IPS-NIHi11 (cell line): ENCODE data around the gene GPR152.
"Not testable (repeated sequence)": the region's sequence is repeated elsewhere in the genome, so short reads cannot be mapped to it uniquely, and the experiment has no call there.

Experiments used
- DNase-seq: peaks from one replicate; pipeline ENCODE4 v3.0.0; 2012; ENCODE audit warnings: mixed read lengths, low spot score

GPR152 gene

DNA sequence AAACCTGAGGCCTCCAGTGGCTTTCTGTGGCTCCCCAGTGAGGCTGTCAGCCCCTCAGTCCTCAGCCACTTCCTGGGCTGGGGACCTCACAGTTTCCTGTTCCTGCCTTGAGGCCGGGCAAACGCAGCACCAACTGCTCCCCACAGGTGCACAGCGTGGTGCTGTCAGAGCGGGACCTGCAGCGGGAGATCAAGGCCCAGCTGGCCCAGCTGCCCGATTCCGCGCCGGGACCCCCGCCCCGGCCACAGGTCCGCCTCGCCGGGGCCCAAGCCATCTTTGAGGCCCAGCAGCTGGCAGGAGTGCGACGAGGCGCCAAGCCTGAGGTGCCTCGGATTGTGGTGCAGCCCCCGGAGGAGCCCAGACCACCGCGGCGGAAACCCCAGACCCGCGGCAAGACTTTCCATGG is 43.3 kb downstream of the GPR152 start:
- DNase-seq, result no peak

DNA sequence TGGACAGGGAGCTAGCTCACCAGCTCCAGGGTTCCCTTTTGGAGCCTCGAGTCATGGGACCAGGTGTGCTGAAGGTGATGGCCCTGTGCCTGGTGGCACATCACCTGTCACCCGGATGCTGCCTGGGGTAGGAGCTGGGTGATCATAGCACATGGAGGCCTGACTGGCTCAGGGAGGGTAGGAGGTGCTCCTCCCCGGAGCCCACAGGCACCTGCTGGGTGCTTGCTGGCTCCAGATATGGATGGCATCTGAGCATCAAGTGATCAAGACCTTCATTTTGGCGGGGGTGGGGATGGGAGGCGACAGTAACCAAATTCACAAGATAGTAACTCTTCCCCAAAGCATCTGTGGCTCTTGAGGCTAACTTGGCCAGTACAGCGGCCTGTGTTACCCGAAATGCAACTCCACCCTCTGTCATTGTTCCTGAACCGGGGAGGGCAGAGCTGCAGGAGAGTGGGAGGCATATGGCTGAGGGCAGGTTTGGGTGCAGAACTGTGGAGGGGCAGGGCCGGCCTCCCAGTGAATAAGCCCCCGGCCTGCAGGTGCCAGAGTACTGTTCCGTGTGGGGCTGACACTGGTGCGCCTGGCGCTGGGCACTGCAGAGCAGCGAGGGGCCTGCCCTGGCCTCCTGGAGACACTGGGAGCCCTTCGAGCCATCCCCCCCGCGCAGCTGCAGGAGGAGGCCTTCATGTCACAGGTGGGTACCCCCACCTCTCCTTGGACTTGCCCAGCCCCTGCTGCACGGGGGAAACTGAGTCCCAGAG is 43.9 kb downstream of the GPR152 start:
- DNase-seq, result no peak

DNA sequence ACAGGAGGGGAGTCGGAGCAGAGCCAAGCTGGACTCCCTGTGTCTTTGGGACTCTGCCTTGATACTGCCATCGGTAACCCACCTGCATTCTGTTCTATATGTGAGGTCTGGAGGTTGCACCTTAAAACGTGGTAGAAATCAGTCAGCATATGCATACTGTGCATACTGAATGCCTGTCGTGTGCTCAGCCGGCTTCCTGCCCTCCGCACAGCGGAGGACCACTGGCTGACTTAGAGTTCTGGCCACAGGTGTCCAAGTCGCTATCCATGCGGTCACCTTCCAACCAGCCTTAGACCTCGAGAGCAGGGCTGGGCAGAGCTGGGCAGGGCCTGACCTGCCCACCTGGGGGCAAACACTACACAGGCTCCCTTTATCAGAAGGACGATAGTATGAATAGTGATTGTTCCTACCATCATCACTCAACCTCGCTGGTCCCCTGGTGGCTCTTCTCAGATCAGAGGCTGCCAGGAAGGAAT is 44.8 kb downstream of the GPR152 start:
- no peak for DNase-seq

DNA sequence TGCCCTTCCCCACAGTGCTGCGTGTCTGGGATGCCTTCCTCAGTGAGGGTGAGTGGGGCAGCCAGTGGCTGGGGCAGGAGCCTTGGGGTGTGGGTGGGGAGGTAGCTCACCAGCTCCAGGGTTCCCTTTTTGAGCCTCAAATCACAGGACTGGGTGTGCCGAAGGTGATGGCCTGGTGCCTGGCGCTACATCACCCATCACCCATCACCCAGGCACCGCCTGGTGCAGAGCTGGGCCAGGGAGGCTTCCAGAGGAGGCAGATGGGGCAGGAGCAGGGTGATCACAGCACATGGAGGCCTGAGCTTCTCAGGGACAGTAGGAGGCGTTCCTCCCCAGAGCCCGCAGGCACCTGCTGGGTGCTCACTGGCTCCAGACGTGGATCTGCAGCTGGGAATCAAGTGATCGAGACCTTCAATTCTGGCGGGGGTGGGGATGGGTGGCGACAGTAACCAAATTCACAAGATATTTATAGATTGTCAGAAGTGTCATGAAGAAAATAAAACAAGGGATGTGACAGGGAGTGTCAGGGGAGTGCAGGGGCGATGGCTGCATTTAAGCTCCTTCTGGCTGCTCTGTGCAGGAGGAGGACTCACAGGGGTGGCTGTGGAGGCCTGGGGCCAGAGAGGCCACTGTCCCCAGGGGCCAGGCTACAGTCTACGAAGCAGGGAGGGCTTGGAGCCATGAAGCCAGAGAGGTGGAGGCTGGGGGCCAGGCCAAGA is 45.4 kb downstream of the GPR152 start:
- no peak for DNase-seq

DNA sequence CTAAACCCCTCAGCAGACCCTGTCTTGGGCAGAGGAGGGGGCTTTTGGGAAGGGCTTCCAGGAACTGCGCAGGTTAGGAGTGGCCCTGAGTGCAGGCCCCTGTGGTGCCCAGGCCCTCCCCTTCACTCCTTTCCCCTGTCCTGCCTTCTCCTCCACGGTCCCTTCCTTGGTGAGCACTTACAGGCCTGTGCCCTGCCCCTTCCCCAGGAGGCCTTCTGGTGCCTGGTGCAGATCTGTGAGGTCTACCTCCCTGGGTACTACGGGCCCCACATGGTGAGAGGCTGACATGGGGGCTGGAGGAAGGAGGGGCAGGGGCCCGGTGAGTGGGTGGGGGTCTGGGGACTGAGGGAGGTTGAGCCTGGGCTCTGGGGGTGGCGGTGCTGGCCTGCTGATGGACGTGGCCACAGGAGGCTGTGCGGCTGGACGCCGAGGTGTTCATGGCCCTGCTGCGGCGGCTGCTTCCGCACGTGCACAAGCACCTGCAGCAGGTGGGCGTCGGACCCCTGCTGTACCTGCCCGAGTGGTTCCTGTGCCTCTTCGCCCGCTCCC is 46.0 kb downstream of the GPR152 start:
- DNase-seq, result no peak

DNA sequence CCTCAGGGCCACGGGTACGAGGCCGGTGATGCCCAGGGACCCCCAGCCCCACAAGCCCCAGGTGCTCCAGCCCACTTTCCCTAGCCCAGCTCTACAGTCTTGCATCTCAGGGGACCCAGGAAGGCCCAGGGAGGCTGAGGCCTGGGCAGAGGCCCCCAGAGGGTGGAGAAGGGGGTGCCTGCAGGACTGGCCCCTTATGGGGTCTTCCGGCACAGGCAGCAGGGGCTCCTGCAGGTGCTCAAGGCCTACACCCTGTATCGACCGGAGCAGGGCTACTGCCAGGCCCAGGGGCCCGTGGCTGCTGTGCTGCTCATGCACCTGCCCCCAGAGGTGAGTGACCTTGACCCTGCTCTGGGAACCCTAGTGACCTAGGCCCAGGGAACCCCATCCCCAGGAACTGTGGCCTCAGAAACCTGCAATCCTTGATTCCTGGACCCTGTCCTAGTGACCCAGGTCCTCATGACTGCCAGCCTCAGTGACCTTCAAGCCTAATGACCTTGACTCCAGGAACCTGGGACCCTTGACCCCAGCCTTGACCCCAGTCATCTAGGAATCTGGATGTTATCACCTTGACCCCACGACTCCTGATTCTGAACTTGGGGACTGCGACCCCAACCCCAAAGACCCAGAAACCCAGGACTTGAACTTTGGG is 46.7 kb downstream of the GPR152 start:
- DNase-seq, result no peak

DNA sequence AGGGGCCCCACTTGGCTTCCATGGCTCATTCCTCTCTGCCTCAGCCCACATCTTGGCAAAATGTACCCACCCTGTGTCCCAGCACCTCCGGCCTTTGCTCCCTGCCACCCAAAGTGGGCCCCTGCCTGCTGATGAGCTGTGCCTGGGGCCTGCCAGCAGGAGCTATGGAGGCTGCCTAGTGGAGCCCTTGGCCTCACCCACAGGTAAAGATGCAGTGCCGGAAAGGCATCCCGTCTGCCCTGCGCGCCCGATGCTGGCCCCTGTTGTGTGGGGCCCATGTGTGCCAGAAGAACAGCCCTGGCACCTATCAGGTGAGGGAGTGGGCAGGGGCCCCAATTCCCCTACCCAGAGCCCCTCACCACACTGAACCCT is 47.3 kb downstream of the GPR152 start:
- DNase-seq, result no peak

DNA sequence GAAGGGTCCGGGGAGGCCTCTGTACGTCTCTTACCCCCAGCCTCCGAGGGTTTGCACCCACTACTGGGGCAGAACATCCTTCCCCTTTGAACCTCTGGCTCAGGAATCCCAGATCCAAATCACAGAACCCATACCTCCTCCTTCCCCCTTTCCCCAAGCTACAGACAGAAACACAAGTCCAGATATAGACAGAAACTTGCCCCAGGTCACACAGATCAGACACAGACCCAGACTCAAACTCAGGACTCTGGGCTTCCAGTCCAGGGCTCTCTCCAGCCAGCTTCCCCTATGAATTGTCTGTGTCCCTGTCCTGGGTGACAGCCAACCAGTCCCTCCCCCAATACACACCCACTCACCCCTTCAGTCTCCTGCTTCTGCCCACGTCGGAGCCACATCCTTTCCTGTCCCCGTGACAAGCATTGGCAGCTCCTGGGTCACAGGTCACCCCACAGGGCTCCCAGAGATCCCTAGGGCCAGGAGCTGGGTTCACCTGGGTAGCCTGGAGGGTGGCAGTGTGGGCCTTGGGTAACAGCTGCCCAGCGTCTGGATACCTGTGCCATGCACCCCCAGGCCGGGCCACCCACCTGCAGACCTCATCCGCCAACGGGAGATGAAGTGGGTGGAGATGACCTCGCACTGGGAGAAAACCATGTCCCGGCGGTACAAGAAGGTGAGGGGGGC is 47.9 kb downstream of the GPR152 start:
- no peak for DNase-seq

DNA sequence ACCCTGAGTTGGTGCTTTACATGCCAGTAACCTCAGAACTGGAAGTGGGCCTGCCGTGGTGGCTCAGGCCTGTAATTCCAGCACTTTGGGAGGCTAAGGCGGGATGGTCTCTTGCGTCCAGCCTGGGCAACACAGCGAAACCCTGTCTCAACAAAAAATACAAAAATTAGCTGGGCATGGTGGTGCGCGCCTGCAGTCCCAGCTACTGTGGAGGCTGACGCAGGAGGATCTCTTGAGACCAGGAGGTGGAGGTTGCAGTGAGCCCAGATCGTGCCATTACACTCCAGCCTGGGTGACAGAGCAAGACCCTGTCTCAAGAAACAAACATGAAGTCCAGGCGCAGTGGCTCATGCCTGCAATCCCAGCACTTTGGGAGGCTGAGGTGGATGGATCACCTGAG is 49.4 kb downstream of the GPR152 start:
- not testable (repeated sequence) for DNase-seq

DNA sequence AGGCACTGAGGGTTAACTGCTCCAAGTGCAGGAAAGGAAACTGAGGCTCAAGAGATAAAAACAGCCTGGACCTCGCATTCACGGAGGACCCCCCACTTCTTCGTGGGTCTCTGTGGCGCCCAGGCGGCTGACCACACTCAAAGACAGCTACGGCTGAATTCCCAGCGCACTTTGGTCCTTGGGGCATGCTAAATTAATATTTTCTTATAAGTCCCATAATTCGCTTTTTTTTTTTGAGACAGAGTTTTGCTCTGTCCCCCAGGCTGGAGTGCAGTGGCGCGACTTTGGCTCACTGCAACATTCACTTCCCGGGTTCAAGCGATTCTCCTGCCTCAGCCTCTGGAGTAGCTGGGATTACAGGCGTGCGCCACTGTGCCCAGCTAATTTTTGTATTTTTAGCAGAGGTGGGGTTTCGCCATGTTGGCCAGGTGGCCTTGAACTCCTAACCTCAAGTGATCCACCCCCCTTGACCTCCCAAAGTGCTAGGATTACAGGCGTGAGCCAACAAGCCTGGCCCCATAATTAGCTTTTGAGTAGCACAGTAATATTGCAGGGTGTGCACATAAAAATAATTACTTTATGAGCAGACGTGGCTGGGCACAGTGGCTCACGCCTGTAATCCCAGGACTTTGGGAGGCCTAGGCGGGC is 50.2 kb downstream of the GPR152 start:
- DNase-seq, result not testable (repeated sequence)

DNA sequence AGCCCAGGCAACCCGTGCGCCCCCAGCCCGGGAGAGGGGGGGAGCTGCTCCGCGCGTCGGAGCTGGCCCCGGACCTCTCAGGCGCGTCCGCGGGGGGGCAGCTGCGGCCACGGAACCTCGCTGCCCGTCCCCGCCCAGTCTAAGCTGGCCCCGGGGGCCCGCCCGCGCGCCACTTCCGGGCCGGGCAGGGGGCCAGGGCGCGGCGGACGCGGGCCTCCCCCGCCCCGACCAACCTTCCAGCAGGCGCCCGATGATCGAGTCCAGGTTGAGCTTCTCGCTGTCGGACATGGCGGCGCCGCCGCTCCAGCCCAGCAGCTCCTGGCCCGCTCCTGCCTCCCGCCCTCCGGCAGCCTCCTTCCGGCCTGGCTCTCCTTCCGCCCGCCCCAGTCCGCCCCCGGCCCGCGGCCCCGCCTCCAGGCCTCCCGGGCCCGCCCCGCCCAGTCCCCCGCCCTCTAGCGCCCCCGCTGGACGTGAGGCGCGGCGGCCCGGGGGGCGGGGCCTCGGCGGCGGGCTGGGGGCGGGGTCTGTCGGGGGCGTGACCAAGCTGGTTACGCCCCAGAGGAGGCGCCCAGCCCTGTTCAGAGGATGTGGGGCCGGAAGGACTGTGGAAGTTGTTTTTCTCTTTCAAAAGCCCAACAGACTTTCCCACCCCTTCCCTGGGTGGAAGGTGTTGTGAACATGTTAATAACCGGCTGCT is 50.9 kb downstream of the GPR152 start, which contains the start of gene PPP1CA:
TSS of gene PPP1CA (minus strand) at position 364 of the 697 bp plus-strand sequence. CDS start at position 288, 76 bp downstream.
- peak; percentile 100 for DNase-seq
